Nephron (organoid): Measurements from ENCODE around the gene NECTIN4.

Source experiments
- H3K27ac Mint-ChIP-seq, 3 experiments: 2 replicates each; pipeline ENCODE4 v1.8.0; 2020; ENCODE audit warnings: mixed read lengths in 3 of 3, mild to moderate bottlenecking in 2 of 3, moderate library complexity in 1 of 3
- H3K27me3 Mint-ChIP-seq: 2 replicates; pipeline ENCODE4 v1.8.0; 2021; ENCODE audit warnings: low read depth, mild to moderate bottlenecking, moderate library complexity, mixed read lengths
- H3K36me3 Mint-ChIP-seq: 2 replicates; pipeline ENCODE4 v1.8.0; 2020; ENCODE audit warnings: low read depth, mixed read lengths
- H3K4me1 Mint-ChIP-seq: 2 replicates; pipeline ENCODE4 v1.8.0; 2020; ENCODE audit warnings: mixed read lengths
- H3K4me3 Mint-ChIP-seq, 3 experiments: 2 replicates each; pipeline ENCODE4 v1.8.0; 2020; ENCODE audit warnings: mild to moderate bottlenecking in 3 of 3, mixed read lengths in 3 of 3, moderate library complexity in 2 of 3
- H3K9me3 Mint-ChIP-seq: 2 replicates; pipeline ENCODE4 v1.8.0; 2020; ENCODE audit warnings: mixed read lengths
- TF ChIP-seq, protein P1 (sequence below), 3 experiments: fragments of 200-600 bp; sonication (generic); IDR thresholded peaks; one replicate each; pipeline ENCODE4 v1.5.0; 2021; ENCODE audit warnings: antibody characterized with exemption in 3 of 3; ENCODE audit not compliant: unreplicated experiment in 3 of 3

NECTIN4 gene

DNA sequence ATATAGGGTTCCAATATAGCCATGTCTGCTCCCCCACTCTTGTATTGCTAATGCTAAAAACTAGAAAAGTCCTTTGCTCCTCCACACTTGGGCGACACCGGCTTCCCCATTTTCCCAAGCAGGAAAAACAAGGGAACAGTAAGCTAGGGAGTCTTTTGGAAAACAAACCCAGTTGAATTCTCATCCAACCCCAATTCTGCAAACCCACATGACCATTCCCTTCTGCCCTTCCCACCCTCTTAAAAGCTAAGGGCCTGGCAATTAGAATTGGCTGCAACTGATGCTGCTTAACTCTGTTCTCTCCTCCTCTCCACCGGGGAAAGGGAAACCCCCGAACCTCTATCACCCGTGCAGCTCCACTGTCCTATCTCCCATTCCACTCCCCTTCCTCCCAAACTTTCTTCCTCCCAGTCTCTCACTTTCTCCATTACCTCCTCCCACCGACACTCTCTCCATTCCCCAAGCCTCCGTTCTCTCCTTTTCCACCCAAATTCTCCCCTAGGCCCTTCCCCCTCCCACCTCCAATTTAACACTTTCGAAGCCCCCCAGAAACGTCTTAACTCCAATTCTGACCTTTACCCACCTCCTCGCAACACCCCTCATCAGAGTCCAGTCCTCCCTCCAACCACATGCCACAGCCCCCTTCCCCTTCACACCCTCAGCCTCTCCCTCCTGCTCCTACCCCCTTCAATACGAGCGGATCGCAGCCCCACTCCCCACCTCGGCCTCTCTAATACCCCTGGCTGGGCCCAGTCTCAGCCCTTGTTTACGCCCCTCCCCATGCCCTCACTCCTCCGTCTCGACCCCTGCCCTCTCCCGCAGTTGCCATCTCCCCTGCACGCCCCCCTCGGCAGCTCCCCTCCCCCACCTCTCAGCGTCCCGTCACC lies 42.4 kb upstream of the NECTIN4 start:
- TF ChIP-seq, protein P1, sequence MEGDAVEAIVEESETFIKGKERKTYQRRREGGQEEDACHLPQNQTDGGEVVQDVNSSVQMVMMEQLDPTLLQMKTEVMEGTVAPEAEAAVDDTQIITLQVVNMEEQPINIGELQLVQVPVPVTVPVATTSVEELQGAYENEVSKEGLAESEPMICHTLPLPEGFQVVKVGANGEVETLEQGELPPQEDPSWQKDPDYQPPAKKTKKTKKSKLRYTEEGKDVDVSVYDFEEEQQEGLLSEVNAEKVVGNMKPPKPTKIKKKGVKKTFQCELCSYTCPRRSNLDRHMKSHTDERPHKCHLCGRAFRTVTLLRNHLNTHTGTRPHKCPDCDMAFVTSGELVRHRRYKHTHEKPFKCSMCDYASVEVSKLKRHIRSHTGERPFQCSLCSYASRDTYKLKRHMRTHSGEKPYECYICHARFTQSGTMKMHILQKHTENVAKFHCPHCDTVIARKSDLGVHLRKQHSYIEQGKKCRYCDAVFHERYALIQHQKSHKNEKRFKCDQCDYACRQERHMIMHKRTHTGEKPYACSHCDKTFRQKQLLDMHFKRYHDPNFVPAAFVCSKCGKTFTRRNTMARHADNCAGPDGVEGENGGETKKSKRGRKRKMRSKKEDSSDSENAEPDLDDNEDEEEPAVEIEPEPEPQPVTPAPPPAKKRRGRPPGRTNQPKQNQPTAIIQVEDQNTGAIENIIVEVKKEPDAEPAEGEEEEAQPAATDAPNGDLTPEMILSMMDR (IDR thresholded peaks at IDR 0.05; ENCODE audit: unreplicated experiment in 3 of 3), result no peak
- Mint-ChIP-seq H3K27ac (peak overlapping the region in 1 of 3 experiments; percentile 99), H3K27me3 (no peaks in the 10 kb centered on the region), H3K36me3 (peaks cover 27% of the 10 kb centered on the region), H3K4me3 (no peak overlapping the region), H3K4me1 (peaks cover 43% of the 10 kb centered on the region), H3K9me3 (no peaks in the 10 kb centered on the region)

DNA sequence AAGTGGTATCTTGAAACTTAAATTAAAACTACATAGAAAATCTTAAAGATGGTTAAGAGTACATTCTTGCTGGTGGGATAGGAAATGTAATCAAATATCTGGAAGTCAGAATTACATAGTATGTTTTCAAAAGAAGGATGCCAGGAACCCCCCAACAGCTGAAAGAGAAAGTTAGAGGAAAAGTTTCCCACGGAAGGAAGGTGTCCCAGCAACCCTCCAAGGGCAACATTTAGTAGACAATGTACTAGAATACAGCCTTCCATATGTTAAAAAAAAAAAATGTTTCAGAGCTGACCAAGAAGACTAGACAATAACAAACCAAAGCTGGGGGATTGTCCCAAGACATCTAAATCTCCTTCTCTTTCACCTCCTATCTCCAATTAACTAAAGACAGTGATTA lies 40.9 kb upstream of the NECTIN4 start:
- peaks cover 39% of the 10 kb centered on the region for H3K36me3 Mint-ChIP-seq
- TF ChIP-seq, protein P1 (IDR thresholded peaks at IDR 0.05; ENCODE audit: unreplicated experiment in 3 of 3), result no peak
- peaks cover 39% of the 10 kb centered on the region for H3K4me1 Mint-ChIP-seq
- H3K27me3 Mint-ChIP-seq, result no peaks in the 10 kb centered on the region
- peak overlapping the region in 1 of 3 experiments; percentile 99 for H3K27ac Mint-ChIP-seq
- no peaks in the 10 kb centered on the region for H3K9me3 Mint-ChIP-seq
- H3K4me3 Mint-ChIP-seq, result no peak overlapping the region

DNA sequence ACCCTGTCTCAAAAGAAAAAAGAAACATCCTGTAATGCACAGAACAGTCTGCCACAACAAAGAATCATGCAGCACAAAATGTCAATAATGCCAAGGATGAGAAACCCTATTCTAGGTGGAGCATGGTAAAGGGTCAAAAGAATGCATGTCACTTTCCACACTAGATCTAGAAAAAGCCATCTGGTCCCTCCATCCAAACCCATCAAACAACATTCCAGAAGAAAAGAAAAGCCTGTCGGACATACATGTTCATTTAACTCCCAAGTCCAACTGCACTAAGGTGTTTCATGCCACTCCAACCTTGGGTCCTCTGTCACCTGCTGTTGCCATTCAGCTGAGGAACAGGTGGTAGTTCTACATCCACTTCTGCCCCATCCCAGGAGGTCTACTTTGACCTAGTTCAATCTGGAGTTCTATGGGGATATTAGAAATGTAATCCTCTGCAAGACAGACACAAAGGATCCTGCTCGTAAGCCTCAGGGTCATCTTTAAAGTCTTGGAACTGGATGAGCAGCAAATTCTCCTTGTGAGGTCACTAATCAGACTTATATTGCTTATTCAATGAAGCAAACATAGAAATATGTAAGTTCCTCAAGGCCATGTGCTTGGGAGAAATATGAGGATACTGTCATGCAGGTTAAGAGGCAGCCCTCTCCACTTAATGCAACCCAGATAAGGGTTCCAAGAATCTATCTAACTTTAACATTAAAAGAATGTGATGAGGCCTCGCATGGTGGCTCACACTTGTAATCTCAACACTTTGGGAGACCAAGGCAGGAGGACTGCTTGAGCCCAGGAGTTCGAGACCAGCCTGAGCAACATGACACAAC lies 39.4 kb upstream of the NECTIN4 start:
- Mint-ChIP-seq H3K4me3 (peak overlapping the region in 1 of 3 experiments; percentile 37), H3K27ac (no peak overlapping the region), H3K36me3 (peaks cover 49% of the 10 kb centered on the region), H3K27me3 (no peaks in the 10 kb centered on the region), H3K4me1 (peaks cover 39% of the 10 kb centered on the region), H3K9me3 (no peaks in the 10 kb centered on the region)
- TF ChIP-seq, protein P1 (IDR thresholded peaks at IDR 0.05; ENCODE audit: unreplicated experiment in 3 of 3), result no peak

DNA sequence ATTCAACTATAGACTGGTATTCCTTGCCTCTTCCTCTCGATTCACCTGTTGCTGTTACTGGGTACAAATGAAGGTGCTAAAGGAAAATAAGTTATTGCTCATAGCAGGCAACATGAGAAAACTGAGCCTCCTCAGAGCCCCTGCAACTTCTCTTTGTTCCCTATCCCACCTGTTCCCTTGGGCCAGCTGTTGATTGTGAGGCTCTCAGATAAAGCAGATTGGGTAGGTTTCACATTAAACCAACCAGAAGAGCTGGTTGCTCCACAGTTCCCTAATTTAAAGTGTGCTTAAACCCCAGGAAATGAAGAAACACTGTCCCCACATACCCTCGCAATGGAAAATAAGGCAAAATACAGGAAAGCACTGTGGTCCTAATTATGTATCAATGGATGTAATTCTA lies 38.3 kb upstream of the NECTIN4 start:
- Mint-ChIP-seq H3K4me3 (peak overlapping the region in 2 of 3 experiments; percentile 21 to 29), H3K36me3 (peaks cover 61% of the 10 kb centered on the region), H3K27me3 (no peaks in the 10 kb centered on the region), H3K9me3 (no peaks in the 10 kb centered on the region), H3K4me1 (peaks cover 39% of the 10 kb centered on the region), H3K27ac (peak overlapping the region; percentile 1 to 72 (median 40))
- TF ChIP-seq, protein P1 (IDR thresholded peaks at IDR 0.05; ENCODE audit: unreplicated experiment in 3 of 3), result no peak

DNA sequence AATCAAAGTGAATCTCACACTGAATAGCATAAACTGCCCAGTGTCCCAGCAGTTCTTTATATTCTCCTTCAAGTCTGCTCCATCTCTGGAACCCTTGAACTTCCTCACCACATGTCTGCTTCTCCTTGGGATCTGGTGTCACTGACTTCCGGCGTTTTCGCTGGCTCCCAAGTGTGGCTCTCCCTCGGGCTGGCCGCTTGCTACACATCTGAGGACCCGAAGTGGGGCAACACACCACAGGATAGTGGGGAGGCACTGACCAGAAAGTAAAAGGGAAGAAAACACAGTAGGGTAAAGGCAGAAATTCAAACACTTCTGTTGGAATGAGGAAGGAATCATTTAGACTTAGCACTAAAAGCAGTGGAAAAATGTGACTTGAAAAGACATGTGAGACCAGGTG lies 33.6 kb upstream of the NECTIN4 start:
- Mint-ChIP-seq H3K27me3 (no peaks in the 10 kb centered on the region), H3K27ac (peak overlapping the region in 1 of 3 experiments; percentile 21), H3K4me1 (peaks cover 39% of the 10 kb centered on the region), H3K4me3 (no peak overlapping the region), H3K36me3 (peaks cover 72% of the 10 kb centered on the region), H3K9me3 (no peaks in the 10 kb centered on the region)
- TF ChIP-seq, protein P1 (IDR thresholded peaks at IDR 0.05; ENCODE audit: unreplicated experiment in 3 of 3), result no peak
